ENCODE results near the gene ELAVL3. TPM values are rescaled to one million over a fixed set of nuclear protein-coding genes. Genes with fewer than 3 reads are reported as not detected.
"Not testable (repeated sequence)": the region's sequence is repeated elsewhere in the genome, so short reads cannot be mapped to it uniquely, and the experiment has no call there.

The ELAVL3 gene
- total and polyA plus RNA-seq, 3 experiments from 2014 or later = not detected

- no peaks in the 10 kb centered on the region for H3K27me3 ChIP-seq (ENCODE audit: insufficient read depth, low read length, poor library complexity, severe bottlenecking)
- H3K4me3 ChIP-seq (ENCODE audit: low read length) = peak overlapping the region; percentile 95
- POLR2A ChIA-PET = interaction anchor here (0.5 to 1.8 kb wide), 4 partner anchors 52 to 1068 kb away, joined by 5 to 17 read pairs (median 10); partner anchors contain the start of gene SWSAP1
- H3K4me1 ChIP-seq (ENCODE audit: insufficient read depth, low read length) = peaks cover 19% of the 10 kb centered on the region
- Mint-ChIP-seq H3K4me1 (peaks cover 20 to 32% (median 26%) of the 10 kb centered on the region in 3 donors), H3K9me3 (no peaks in the 10 kb centered on the region), H3K27me3 (peaks cover 7% of the 10 kb centered on the region in 2 donors), H3K36me3 (peaks cover 0 to 32% (median 5%) of the 10 kb centered on the region in 3 donors), H3K4me3 (peak overlapping the region; percentile 92 to 100 (median 99)), H3K27ac (peak overlapping the region; percentile 88 to 99 (median 96))
- no peak for DNase-seq
- CTCF ChIA-PET = interaction anchor here (1.0 to 2.4 kb wide), 9 partner anchors 14 to 717 kb away, joined by 3 to 19 read pairs (median 3); partner anchors contain the start of genes DNM2 and SWSAP1
- H3K36me3 ChIP-seq (ENCODE audit: insufficient read depth, low read length) = peaks cover 15% of the 10 kb centered on the region
- H3K9me3 ChIP-seq (ENCODE audit: low read length) = no peaks in the 10 kb centered on the region
- peak overlapping the region; percentile 83 for H3K27ac ChIP-seq (ENCODE audit: low read depth, low read length)
These were observed 46.2 kb downstream of the ELAVL3 start for GRCh38 chr19:11434703-11435056.

- H3K4me3 ChIP-seq (ENCODE audit: low read length); H3K27me3 ChIP-seq (ENCODE audit: insufficient read depth, low read length, poor library complexity, severe bottlenecking); H3K27ac ChIP-seq (ENCODE audit: low read depth, low read length); POLR2A ChIA-PET; H3K9me3 Mint-ChIP-seq; DNase-seq; H3K9me3 ChIP-seq (ENCODE audit: low read length); H3K27me3 Mint-ChIP-seq: not testable (repeated sequence)
- Mint-ChIP-seq H3K4me1 (peaks cover 20 to 32% (median 26%) of the 10 kb centered on the region in 3 donors), H3K27ac (peak overlapping the region in 1 of 8 donors; percentile 71), H3K36me3 (peaks cover 0 to 26% (median 5%) of the 10 kb centered on the region in 3 donors), H3K4me3 (peak overlapping the region in 2 of 7 donors; percentile 18 to 19)
- peaks cover 19% of the 10 kb centered on the region for H3K4me1 ChIP-seq (ENCODE audit: insufficient read depth, low read length)
- peaks cover 15% of the 10 kb centered on the region for H3K36me3 ChIP-seq (ENCODE audit: insufficient read depth, low read length)
- CTCF ChIA-PET = interaction anchor here (2.4 kb wide), 1 partner anchor 50 kb away, joined by 6 read pairs; no protein-coding TSS in a partner anchor
These were observed 47.3 kb downstream of the ELAVL3 start for GRCh38 chr19:11433526-11433925.

- no peak overlapping the region for H3K27ac Mint-ChIP-seq
- no peak overlapping the region for H3K27ac ChIP-seq (ENCODE audit: low read depth, low read length)
- H3K36me3 Mint-ChIP-seq = no peaks in the 10 kb centered on the region
- no peak overlapping the region for H3K4me3 Mint-ChIP-seq
- peaks cover 21% of the 10 kb centered on the region for H3K4me1 ChIP-seq (ENCODE audit: insufficient read depth, low read length)
- peaks cover 17% of the 10 kb centered on the region for H3K27me3 ChIP-seq (ENCODE audit: insufficient read depth, low read length, poor library complexity, severe bottlenecking)
- peaks cover 15 to 23% (median 18%) of the 10 kb centered on the region in 3 donors for H3K4me1 Mint-ChIP-seq
- no peak for DNase-seq
- H3K27me3 Mint-ChIP-seq = peaks cover 24 to 29% of the 10 kb centered on the region in 2 donors
- H3K4me3 ChIP-seq (ENCODE audit: low read length) = no peak overlapping the region
- ChIA-PET POLR2A (no interaction called here), CTCF (no interaction called here)
- no peaks in the 10 kb centered on the region for H3K9me3 ChIP-seq (ENCODE audit: low read length)
- H3K36me3 ChIP-seq (ENCODE audit: insufficient read depth, low read length) = no peaks in the 10 kb centered on the region
- H3K9me3 Mint-ChIP-seq = no peaks in the 10 kb centered on the region
These were observed 54.2 kb downstream of the ELAVL3 start for GRCh38 chr19:11426656-11427055.

GRCh38 chr19:11425719-11426457 is 55.0 kb downstream of the ELAVL3 start:
- Mint-ChIP-seq H3K9me3 (no peaks in the 10 kb centered on the region), H3K36me3 (no peaks in the 10 kb centered on the region), H3K27me3 (peaks cover 31 to 37% of the 10 kb centered on the region in 2 donors), H3K27ac (peak overlapping the region in 1 of 8 donors; percentile 86), H3K4me3 (no peak overlapping the region), H3K4me1 (peaks cover 22 to 31% (median 26%) of the 10 kb centered on the region in 3 donors)
- H3K9me3 ChIP-seq (ENCODE audit: low read length) = no peaks in the 10 kb centered on the region
- CTCF ChIA-PET = no interaction called here
- H3K27ac ChIP-seq (ENCODE audit: low read depth, low read length) = no peak overlapping the region
- H3K27me3 ChIP-seq (ENCODE audit: insufficient read depth, low read length, poor library complexity, severe bottlenecking) = peaks cover 24% of the 10 kb centered on the region
- POLR2A ChIA-PET = no interaction called here
- H3K36me3 ChIP-seq (ENCODE audit: insufficient read depth, low read length) = no peaks in the 10 kb centered on the region
- peaks cover 29% of the 10 kb centered on the region for H3K4me1 ChIP-seq (ENCODE audit: insufficient read depth, low read length)
- DNase-seq = no peak
- H3K4me3 ChIP-seq (ENCODE audit: low read length) = no peak overlapping the region

DNA sequence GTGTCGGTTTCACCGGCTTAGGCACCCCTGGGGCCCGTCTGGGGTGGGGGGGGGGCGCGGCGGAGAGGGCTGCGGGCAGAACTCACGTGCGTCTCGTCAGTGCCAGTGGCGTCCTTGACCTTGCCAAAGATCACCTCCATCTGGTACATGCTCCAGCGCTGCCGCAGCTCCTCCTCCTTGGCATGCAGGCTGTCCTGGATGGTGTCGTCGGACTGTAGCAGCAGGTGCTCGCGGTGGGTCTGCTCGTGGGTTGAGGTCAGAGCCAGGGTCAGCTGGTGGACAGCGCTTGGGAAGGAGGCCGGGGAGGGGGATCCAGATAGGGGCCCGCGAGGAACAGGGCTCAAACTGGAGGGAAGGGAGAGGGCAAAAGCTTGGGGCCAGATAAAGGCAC is 57.1 kb downstream of the ELAVL3 start:
- no peaks in the 10 kb centered on the region for H3K9me3 Mint-ChIP-seq
- Histone ChIP-seq H3K27ac (ENCODE audit: low read depth, low read length) (no peak overlapping the region), H3K27me3 (ENCODE audit: insufficient read depth, low read length, poor library complexity, severe bottlenecking) (peaks cover 36% of the 10 kb centered on the region), H3K4me3 (ENCODE audit: low read length) (no peak overlapping the region), H3K9me3 (ENCODE audit: low read length) (no peaks in the 10 kb centered on the region), H3K4me1 (ENCODE audit: insufficient read depth, low read length) (peaks cover 37% of the 10 kb centered on the region), H3K36me3 (ENCODE audit: insufficient read depth, low read length) (no peaks in the 10 kb centered on the region)
- no peaks in the 10 kb centered on the region for H3K36me3 Mint-ChIP-seq
- DNase-seq = no peak
- H3K27me3 Mint-ChIP-seq = peaks cover 39 to 46% of the 10 kb centered on the region in 2 donors
- H3K4me3 Mint-ChIP-seq = peak overlapping the region in 3 of 7 donors; percentile 6 to 81 (median 48)
- H3K27ac Mint-ChIP-seq = peak overlapping the region in 1 of 8 donors; percentile 16
- peaks cover 30 to 42% (median 36%) of the 10 kb centered on the region in 3 donors for H3K4me1 Mint-ChIP-seq
- ChIA-PET CTCF (interaction anchor here (1.2 to 1.9 kb wide), 2 partner anchors 12 to 59 kb away, joined by 4 to 5 read pairs; partner anchors contain the start of gene PRKCSH), POLR2A (no interaction called here)

GRCh38 chr19:11423164-11423790 is 57.6 kb downstream of the ELAVL3 start:
- H3K4me3 Mint-ChIP-seq = peak overlapping the region; percentile 39 to 86 (median 80)
- Histone ChIP-seq H3K4me3 (ENCODE audit: low read length) (peak overlapping the region; percentile 43), H3K36me3 (ENCODE audit: insufficient read depth, low read length) (no peaks in the 10 kb centered on the region), H3K27me3 (ENCODE audit: insufficient read depth, low read length, poor library complexity, severe bottlenecking) (peaks cover 36% of the 10 kb centered on the region), H3K4me1 (ENCODE audit: insufficient read depth, low read length) (peaks cover 37% of the 10 kb centered on the region), H3K9me3 (ENCODE audit: low read length) (no peaks in the 10 kb centered on the region), H3K27ac (ENCODE audit: low read depth, low read length) (no peak overlapping the region)
- H3K9me3 Mint-ChIP-seq = no peaks in the 10 kb centered on the region
- peaks cover 32 to 47% (median 37%) of the 10 kb centered on the region in 3 donors for H3K4me1 Mint-ChIP-seq
- peak overlapping the region in 2 of 8 donors; percentile 11 to 16 for H3K27ac Mint-ChIP-seq
- H3K27me3 Mint-ChIP-seq = peaks cover 41 to 51% of the 10 kb centered on the region in 2 donors
- DNase-seq = no peak
- no peaks in the 10 kb centered on the region for H3K36me3 Mint-ChIP-seq
- POLR2A ChIA-PET = interaction anchor here (1.0 kb wide), 1 partner anchor 42 kb away, joined by 4 read pairs; no protein-coding TSS in a partner anchor
- CTCF ChIA-PET = interaction anchor here (1.2 to 1.9 kb wide), 2 partner anchors 12 to 59 kb away, joined by 4 to 5 read pairs; partner anchors contain the start of gene PRKCSH

DNA sequence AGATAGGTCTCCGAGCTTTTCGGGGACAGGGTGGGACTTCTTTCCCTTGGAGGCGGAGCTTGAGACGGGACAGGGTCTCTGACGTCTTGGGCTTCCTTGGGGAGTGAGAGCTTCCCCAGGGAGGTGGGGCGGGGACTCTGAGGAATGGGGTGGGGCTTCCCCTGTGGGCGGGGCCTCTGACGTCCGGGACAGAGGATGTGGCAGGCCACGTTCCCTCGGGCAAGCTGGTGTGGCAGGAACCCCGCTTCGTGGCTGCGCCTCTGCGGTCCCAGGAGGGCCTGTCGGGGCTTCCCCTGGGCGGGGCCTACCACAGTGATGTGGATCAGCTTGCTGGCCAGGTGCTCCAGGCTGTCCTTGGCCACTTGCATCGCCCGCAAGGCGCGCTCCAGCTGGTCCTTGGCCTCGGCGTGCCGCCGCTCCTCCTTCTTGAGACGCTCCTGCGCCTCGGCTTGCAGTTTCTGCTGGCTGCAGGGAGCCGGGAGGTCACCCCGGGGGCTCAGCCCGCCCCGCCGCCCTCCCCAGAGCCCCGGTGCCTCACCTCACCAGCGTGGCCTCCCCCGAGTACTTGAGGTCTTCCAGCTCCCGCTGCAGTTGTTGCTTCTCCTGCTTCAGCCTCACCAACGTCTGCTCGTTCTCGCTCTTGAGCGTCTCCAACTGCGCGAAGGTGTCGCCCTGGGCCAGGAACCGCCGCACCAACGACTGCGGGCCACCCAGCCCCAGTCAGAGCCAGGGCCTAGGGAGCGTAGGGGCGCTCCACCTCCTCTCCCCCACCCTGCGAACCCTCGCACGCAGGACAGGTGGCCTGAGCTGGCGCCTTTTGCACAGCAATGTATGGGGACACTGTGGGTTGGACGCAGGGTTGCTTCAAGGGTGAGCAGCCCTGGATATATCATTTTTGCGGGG is 58.4 kb downstream of the ELAVL3 start:
- ChIA-PET CTCF (interaction anchor here (1.6 to 2.0 kb wide), 3 partner anchors 39 to 60 kb away, joined by 5 to 10 read pairs (median 5); no protein-coding TSS in a partner anchor), POLR2A (interaction anchor here (1.0 kb wide), 1 partner anchor 41 kb away, joined by 4 read pairs; no protein-coding TSS in a partner anchor)
- Mint-ChIP-seq H3K9me3 (no peaks in the 10 kb centered on the region), H3K27ac (peak overlapping the region in 5 of 8 donors; percentile 43 to 78 (median 50)), H3K36me3 (no peaks in the 10 kb centered on the region), H3K27me3 (peaks cover 43 to 58% of the 10 kb centered on the region in 2 donors), H3K4me3 (peak overlapping the region; percentile 70 to 86 (median 80)), H3K4me1 (peaks cover 32 to 51% (median 37%) of the 10 kb centered on the region in 3 donors)
- H3K4me1 ChIP-seq (ENCODE audit: insufficient read depth, low read length) = peaks cover 37% of the 10 kb centered on the region
- no peaks in the 10 kb centered on the region for H3K36me3 ChIP-seq (ENCODE audit: insufficient read depth, low read length)
- peaks cover 36% of the 10 kb centered on the region for H3K27me3 ChIP-seq (ENCODE audit: insufficient read depth, low read length, poor library complexity, severe bottlenecking)
- H3K9me3 ChIP-seq (ENCODE audit: low read length) = no peaks in the 10 kb centered on the region
- peak overlapping the region; percentile 43 for H3K4me3 ChIP-seq (ENCODE audit: low read length)
- peak; percentile 52 to 77 (median 69) for DNase-seq
- no peak overlapping the region for H3K27ac ChIP-seq (ENCODE audit: low read depth, low read length)
